Mesenteric fat pad (tissue), 1 donor: ENCODE measurements around the gene GLUD2. TPM values are rescaled to one million over a fixed set of nuclear protein-coding genes. Genes with fewer than 3 reads are reported as not detected.
"Not testable (repeated sequence)": the region's sequence is repeated elsewhere in the genome, so short reads cannot be mapped to it uniquely, and the experiment has no call there.

ENCODE experiments used
- DNase-seq: peaks from one replicate; pipeline ENCODE4 v3.0.0-alpha.2; 2020; ENCODE audit warnings: low spot score
- long read RNA-seq: library from polyadenylated mRNA; unstranded; transcript quantifications from one replicate; pipeline ENCODE4 v2.0.0, GENCODE V29; 2020
- total RNA-seq: library from RNA; stranded (reverse); fragmentation: NEBNext Ultra II Directional; extraction: Animal tissue kit (Norgen Biotek cat#: 25700); gene quantifications from one replicate; pipeline ENCODE4 v1.2.1, GENCODE V29; 2021
- donor health status: DM: yes; HTN: yes; CAD: no.

Gene GLUD2
- 5.6 TPM for total RNA-seq
- long read RNA-seq: 0 reads

DNA sequence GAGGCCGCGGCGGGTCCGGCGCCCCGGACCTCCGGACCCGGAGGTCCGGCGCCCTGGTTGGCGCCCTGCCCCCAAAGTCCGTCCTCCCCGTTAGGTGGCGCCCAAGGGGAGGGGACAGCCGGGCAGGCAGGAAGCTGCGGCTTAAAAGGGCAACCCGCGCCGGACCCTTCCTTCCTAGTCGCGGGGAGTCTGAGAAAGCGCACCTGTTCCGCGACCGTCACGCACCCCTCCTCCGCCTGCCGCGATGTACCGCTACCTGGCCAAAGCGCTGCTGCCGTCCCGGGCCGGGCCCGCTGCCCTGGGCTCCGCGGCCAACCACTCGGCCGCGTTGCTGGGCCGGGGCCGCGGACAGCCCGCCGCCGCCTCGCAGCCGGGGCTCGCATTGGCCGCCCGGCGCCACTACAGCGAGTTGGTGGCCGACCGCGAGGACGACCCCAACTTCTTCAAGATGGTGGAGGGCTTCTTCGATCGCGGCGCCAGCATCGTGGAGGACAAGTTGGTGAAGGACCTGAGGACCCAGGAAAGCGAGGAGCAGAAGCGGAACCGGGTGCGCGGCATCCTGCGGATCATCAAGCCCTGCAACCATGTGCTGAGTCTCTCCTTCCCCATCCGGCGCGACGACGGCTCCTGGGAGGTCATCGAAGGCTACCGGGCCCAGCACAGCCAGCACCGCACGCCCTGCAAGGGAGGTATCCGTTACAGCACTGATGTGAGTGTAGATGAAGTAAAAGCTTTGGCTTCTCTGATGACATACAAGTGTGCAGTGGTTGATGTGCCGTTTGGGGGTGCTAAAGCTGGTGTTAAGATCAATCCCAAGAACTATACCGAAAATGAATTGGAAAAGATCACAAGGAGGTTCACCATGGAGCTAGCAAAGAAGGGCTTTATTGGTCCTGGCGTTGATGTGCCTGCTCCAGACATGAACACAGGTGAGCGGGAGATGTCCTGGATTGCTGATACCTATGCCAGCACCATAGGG is at the start of gene GLUD2:
GLUD2 (plus strand) TSS at position 170 of the 979 bp plus-strand sequence; CDS start at position 245, 75 bp downstream.
- DNase-seq: peak; percentile 88

DNA sequence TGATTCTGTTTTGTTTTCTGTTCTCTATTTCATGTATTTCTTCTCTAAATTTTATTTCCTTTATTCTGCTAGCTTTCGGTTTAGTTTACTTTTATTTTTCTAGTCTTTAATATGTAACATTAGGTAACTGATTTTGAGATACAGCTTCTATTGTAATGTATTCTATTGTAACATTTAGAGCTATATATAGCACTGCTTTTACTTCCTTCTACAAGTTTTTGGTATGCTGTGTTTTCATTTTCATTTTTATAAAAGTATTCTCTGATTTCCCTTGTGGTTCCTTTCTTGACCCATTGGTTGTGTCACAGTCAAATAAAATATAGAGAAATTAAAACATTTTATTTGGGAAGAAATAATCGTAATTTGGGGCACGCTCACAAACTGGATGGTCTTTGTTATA is 48.0 kb upstream of the GLUD2 start:
- no peak for DNase-seq

DNA sequence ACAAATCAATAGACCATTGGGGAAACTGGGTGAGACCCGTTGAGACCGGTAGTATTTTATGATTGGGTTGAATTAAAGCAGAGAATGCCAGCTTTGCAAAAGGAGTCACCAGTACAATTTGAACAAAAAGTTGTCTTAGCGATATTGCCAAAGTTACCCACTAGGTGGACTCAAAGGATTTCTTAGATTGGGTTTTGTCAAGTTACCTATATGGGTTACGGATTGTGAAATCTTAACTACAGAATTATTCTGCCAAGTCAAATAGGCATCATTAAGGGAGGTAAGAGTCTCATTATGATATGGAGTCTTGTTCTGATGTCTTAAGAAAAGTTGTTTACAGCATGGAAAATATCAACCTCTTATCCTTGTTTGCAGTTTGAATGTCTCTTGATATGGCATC is 46.8 kb upstream of the GLUD2 start:
- DNase-seq: no peak

DNA sequence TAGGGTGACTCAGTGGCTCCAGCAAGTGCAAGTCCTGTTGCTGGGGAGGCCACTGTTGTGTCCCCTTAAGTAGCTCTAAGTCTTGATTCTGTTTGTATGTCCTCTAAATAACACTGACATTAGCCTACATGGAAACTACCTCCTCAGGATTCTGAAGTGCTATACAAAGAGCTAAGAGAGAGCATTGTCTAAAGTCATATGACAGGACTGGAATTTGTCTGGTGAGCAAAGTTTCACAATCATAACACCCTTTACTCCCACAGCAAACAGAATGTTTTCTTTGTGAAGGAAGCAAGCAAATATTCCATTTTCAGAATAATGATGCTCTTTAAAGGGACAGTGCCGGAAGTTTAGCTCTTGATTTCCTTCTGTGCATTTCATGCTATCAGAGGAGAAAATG is 38.5 kb upstream of the GLUD2 start:
- DNase-seq: no peak

DNA sequence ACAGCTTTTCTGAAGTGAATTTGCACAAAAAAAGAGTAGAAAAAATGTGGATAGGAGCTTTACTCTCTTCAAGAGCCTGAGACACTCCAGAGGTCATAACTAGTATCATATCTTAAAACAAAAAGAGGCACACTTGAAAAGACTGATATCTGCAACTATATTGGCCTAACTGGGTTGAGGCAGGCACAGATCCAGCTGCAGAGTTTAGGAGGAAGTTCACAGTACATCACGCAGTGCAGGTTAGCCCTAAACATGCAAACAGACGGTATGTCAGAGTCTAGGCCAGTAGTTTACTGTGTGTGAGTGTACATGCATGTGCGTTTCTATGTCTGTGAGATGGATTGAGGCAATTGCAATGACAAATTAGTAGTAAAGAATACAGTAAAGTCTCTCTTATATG is 37.6 kb upstream of the GLUD2 start:
- no peak for DNase-seq

DNA sequence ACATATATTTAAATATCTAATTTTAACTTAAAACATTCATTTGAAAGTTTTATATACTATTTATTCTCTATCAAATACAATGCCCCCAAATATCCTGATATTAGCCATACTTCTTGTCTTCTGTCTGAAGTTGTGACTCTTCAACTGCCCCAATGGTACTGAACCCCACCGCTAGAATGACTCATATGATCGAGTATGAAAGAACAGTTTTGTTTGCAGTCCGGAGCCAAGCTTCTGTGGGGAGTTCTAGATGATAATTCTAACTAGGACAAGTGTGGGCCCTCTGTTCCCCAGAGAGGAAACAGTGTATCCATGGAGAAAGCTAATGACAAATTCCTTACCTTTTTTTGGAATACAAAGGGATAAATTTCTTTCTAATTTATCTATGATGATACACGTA is 37.2 kb upstream of the GLUD2 start:
- no peak for DNase-seq

DNA sequence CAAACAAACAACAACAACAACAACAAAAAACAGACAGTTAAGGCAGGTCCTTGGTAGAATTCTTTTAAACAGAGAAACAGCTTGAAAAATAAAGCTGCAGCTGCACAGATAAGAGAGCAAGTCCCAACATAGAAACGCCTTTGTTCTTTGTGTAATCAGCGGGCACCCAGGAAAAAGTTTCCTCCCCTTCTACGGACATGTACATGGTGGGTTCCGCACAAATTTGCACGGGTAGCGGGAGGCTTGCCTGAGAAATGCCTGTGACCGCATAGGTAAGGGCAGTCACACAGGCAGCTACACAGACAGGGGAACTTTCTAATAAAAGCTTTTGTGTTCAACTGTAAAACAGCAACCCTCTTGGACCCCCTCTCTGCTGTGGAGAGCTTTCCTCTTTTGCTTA is 36.2 kb upstream of the GLUD2 start:
- DNase-seq: no peak

DNA sequence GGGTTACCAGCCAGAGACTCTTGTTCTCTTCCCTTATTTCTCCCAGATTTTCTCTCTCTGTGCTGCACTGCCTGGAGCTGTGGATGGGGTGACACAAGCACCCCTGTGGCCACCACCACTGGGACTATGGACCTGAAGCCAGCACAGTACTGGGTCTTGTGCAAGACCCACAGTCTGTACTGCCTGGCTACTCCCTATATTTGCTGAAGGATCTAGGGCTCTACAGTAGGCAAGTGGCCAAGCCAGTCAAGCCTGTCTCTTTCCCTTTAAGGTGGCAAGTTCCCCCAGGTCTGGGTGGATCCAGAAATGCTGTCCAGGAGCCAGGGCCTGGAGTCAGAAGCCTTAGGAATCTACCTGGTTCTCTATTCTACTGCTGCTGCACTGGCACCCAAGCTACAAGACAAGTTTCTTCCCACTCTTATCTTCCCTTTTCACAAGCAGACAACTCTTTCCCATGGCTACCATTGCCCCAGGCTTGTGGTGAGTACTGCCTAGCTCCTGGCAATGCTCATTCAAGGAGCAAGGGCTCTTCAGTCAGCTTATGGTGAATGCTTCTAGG is 33.4 kb upstream of the GLUD2 start:
- DNase-seq: no peak

DNA sequence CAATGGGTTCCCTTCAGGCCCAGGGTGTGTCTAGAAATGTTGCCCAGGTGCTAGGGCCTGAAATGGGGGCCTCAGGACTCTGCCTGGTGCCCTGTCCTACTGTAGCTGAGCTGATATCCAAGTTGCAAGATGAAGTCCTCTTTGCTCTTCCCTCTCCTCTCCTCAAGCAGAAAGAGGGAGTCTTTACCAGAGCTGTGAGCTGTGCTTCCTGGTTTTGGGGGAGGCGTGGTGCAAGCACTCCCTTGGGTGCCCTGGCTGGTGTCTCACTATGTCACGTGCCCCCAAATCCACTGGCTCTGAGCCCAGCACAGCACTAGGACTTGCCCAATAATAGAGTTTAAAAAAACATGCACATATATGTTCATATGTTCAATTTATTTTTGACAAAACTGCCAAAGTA is 32.6 kb upstream of the GLUD2 start:
- DNase-seq: no peak

DNA sequence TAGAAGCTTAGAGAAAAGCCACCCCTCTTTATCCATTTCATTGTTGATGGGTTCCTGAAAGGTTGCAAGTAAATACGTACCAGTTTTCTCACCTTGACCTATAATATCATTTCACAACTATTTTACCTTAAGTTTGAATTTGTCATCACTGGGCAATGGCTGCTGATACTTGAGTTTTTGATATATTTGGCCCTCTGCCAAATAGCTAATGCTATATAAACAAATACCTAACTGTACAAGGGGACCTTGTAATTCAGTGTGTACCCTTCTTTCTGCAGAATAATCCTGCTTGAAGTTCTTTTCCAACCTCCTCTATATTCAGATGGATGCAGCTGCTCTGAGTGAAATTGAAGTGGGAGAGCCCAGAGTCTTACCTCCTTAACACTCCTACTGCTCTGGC is 19.0 kb upstream of the GLUD2 start:
- no peak for DNase-seq

DNA sequence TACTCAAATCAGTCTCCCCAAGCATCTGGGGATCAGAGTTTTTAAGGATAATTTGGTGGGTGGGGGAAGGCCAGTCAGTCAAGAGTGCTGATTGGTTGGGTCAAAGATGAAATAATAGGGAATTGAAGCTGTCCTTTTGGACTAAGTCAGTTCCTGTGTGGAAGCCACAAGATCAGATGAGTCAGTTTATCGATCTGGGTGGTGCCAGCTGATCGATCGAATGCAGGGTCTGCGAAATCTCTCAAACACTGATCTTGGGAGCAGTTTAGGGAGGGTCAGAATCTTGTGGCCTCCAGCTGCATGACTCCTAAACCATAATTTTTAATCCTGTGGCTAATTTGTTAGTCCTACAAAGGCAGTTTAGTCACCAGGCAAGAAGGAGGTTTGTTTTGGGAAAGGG is 17.3 kb upstream of the GLUD2 start:
- no peak for DNase-seq

DNA sequence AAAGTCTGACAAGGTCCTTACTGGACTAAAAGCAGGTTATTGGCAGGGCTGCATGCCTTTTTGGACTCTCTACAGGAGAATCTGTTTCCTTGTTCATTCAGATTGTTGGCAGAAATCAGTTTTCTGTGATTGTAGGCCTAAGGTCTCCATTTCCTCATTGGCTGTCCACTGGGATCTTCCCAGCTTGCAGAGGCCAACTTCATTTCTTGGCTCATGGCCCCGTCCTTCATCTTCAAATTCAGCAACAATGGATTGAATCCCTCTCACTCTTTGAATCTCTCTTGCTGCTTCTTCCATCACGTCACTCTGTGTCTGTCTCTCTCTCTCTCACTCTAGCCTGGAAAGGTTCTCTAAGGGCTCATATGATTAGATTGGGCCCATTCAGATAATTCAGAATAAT is 14.9 kb upstream of the GLUD2 start:
- no peak for DNase-seq

DNA sequence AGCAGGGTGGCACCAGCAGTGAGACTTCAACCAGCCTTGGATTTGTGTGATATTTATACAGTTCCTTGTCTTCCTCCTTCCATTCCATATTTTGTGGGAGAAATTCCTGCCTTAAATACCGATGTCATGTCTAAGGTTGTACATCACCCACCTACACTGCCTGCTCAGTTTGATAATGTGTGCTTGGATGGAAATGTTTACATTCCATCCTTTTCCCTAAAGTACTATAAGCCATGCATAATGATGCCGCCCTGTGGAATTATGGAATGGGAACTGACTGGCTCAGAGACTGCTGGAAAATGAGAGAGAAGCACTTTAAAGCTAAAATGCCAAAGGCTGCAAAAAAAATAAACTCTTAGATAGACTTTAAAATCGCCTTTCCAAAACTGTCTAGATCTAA is 11.3 kb upstream of the GLUD2 start:
- no peak for DNase-seq

DNA sequence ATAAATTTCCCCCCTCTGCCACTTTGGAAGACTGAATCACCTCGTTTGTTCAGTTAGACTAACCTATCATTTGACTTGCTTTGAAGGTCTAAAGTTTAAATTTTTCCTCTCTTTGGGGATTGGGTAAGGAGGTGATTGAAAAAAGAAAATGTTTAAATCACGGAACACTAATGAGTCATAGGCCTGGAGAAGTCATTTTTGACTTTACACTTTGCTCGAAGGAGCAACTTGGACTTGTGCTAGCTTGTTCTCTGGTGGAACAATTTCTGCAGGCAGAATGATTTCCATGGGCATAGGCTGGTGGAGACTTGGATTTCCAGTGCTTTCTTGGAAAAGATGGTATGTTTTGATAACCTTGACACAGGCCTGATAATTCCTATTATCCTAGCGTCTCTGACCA is 10.5 kb upstream of the GLUD2 start:
- DNase-seq: no peak

DNA sequence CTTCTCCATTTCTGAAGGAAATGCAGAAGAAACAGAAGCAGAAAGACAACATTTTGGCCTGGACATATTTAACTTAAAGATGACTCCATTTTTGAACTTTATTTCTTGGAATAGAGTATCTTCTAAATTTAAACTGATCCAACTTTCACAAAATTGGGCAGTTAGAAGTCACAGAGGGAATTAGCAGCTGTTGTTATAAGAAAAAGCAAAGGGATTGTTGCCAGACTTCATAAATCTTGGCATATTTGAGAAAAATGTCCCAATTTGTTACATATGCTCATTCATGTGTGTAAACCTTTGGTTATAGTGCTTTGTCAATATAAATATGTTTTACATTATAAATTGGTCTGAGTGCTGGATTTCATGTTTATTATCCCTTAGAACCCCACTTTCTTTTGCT is 3.4 kb downstream of the GLUD2 start:
- no peak for DNase-seq

DNA sequence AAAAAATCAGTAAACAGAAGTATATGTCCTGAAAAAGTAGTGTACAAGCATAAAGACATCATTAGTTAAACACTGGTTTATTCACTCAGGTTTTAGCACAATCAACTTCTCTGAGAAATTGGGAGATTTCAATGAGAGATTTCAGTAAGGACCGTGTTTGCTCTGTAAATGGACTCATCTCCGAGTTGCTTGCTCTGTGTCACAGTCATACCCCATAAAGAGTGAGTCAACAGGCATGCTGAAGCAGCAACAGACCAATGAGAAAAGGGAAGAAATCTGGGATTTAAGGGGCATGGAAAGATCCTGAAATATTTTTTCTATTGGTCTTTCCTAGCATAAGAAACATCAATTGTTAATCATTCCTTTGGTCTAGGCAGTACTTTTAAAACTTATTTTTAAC is 4.7 kb downstream of the GLUD2 start:
- DNase-seq: no peak

DNA sequence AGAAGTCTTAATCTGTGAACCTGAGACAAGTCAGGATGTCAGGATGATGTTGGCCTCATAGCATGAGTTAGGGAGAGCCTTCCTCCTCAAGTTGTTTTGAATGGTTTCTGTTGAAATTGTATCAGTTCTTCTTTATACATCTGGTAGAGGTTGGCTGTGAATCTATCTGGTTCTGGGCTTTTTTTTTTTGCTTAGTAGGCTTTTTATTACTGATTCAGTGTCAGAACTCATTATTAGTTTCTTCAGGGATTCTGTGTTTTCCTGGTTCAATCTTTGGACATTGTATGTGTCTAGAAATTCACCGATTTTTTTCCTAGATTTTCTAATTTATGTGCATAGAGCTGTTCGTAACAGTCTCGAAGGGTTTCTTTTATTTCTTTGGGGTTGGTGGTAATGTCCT is 14.9 kb downstream of the GLUD2 start:
- no peak for DNase-seq

DNA sequence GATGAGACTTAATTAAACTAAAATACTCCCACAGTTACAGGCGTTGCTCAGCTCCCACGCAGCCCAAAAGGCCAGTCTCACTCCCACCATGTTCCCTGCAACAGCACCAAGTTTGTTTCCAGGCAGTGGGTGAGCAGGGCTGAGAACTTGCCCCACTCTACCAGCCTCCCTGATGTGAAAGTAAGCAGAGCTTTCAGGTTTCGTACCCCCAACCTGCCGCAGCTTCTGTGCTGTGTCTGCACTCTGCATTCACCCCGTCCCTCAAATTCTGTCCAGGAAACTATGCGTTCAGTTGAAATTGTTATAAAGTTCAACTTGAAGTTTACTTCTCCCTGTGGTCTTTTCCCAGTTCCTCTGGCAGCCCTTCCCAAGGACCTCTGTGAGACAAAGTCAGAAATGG is 17.2 kb downstream of the GLUD2 start:
- no peak for DNase-seq

DNA sequence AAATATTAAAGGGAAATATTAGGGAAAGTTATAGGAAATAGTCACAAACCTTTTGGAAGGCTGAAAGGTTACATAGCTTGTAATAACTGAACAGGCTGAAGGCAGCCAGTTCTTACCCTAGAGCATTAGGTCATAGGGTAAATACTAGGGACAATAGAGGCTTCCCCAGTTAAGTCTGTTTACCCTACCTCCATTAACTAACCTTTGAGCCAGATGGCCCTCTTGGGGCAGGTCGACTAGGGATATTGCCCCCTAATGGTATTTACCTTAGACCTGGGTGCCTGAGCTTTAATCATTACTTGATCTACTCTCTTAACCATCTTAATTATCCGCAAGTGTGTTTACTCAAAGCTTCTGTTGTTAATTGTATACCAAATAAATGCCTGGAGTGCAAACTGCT is 36.8 kb downstream of the GLUD2 start:
- DNase-seq: not testable (repeated sequence)

DNA sequence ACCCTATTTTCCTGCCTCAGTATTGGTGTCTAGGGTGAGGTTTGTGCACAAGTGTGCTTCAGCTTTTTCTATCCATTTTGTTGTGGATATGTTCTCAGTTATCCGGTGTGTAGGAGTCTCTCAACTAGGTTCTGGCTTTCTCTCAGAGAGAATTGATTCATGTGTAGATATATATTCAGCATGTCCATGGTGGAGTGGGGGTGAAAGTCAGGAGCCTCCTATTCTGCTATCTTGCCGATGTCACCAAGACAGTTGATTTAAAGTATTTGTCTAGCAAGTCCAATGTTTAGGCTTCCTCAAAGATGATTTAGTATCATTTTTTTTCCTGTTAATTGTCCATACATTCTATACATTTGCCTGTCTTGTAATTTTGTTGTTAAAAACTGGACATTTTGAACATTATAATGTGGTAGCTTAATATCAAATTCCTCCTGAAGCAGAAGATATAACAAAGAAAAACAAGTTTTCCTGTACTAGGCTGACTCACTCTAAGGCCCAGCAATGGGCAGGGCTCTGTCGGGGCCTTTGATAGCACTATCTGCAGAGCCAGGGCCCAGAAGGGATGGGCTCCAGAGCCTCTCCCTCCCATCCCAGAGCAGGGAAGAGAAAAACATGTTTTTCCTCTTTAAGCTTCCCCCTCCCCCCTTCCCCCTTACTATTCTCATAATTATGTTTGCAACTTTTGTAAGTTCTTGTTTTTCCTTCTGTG is 37.6 kb downstream of the GLUD2 start:
- DNase-seq: no peak

DNA sequence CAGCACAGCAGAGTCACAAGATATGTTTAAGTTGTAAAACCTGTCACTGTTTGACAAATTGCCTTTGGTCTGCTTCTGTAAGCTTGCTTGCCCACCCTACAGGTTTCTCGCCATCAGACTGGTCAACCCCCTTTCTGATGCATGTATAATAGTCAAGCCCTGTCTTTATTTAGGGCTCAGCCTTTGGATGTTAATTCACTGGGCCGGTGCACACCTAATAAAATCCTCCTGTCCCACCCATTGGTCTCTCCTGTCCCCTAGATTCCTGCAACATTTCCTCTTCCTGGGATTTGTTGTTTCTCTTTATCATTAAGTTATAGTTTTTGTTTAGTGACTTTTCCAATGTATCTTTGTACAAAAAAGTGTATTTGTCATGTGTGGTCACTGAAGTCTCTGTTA is 38.2 kb downstream of the GLUD2 start:
- DNase-seq: no peak

DNA sequence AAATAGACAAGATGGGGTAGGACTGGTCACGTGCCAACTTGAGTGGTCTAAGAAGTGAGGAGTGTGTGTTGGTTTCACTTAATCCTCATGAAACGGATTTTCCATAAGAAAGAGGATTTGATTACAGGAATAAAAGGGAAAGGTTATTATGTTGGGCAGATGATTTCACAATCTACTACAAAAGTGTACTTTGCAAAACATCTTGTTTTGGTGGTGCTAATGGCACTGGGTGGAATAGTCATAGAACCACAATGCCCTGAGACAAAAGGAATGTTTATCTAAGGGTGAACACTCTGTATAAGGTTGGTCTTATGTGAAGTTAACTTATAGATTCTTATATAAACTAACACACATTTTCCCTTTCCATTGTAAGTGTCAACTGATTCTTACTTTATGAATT is 45.6 kb downstream of the GLUD2 start:
- DNase-seq: no peak
